Panc1 (cell line): ENCODE results near the gene EIF5A. TPM values are rescaled to one million over a fixed set of nuclear protein-coding genes. Genes with fewer than 3 reads are reported as not detected.

Experiments
- ATAC-seq: fragments of 200-7000 bp; cut with Tn5 transposase; 2 replicates; pipeline ENCODE4 v1.9.1; 2020; ENCODE audit warnings: mild to moderate bottlenecking, moderate library complexity
- BruUV-seq: library from RNA; stranded (reverse); fragments of 400-500 nt; replicated peaks from 2 replicates; lab custom pipeline; 2021; lab: Mats Ljungman, UMichigan
- CTCF ChIA-PET: fragments of 300-600 bp; sonication (Branson Sonifier 250); formaldehyde crosslinking; loops from one replicate; lab custom pipeline; 2022; ENCODE audit warnings: antibody characterized with exemption; lab: Charles Lee
- POLR2A ChIA-PET: fragments of 300-600 bp; sonication (Branson Sonifier 250); formaldehyde crosslinking; loops from one replicate; lab custom pipeline; 2022; ENCODE audit warnings: antibody characterized with exemption; lab: Charles Lee
- DNase-seq: peaks from one replicate; pipeline ENCODE4 v3.0.0-alpha.2; 2010; ENCODE audit warnings: low read depth, low spot score
- H3K27ac ChIP-seq: 2 replicates; pipeline ENCODE4 v1.5.1; 2011; ENCODE audit warnings: mild to moderate bottlenecking, low read length, inconsistent platforms
- H3K27me3 ChIP-seq: fragments of 200-500 bp; sonication (Bioruptor generic); 2 replicates; pipeline ENCODE4 v1.6.0; 2014; ENCODE audit warnings: low read length, inconsistent platforms; ENCODE audit not compliant: control insufficient read depth, insufficient read depth
- H3K36me3 ChIP-seq: fragments of 200-500 bp; sonication (Bioruptor generic); 2 replicates; pipeline ENCODE4 v1.5.1; 2014; ENCODE audit warnings: inconsistent platforms, mild to moderate bottlenecking, low read length, moderate library complexity; ENCODE audit not compliant: control insufficient read depth, insufficient read depth
- H3K4me1 ChIP-seq: 2 replicates; pipeline ENCODE4 v1.5.1; 2011; ENCODE audit warnings: inconsistent platforms, mild to moderate bottlenecking, low read length, moderate library complexity; ENCODE audit not compliant: control insufficient read depth, insufficient read depth
- H3K4me3 ChIP-seq, 2 experiments: 2 replicates each; pipeline ENCODE4 v1.5.1; 2011 to 2012; ENCODE audit warnings: low read depth in 2 of 2, low read length in 2 of 2, mild to moderate bottlenecking in 2 of 2, inconsistent platforms in 1 of 2, moderate library complexity in 1 of 2
- H3K9me3 ChIP-seq: fragments of 200-500 bp; sonication (Bioruptor generic); 2 replicates; pipeline ENCODE4 v1.5.1; 2014; ENCODE audit warnings: low read depth, mild to moderate bottlenecking, inconsistent platforms, low read length, moderate library complexity; ENCODE audit not compliant: control insufficient read depth, insufficient read depth
- CTCF ChIP-seq: fragments of 450-650 bp; IDR thresholded peaks from 2 replicates; pipeline ENCODE4 v1.5.1; 2017; ENCODE audit warnings: mild to moderate bottlenecking
- POLR2AphosphoS5 ChIP-seq: IDR thresholded peaks from 2 replicates; pipeline ENCODE4 v1.6.1; 2012; ENCODE audit warnings: mild to moderate bottlenecking, low read depth, low read length, moderate library complexity
- SIN3A ChIP-seq: IDR thresholded peaks from 2 replicates; pipeline ENCODE4 v1.6.1; 2012; ENCODE audit warnings: low read depth, mild to moderate bottlenecking, low read length, moderate library complexity, borderline replicate concordance; ENCODE audit not compliant: insufficient read depth
- TCF7L2 ChIP-seq: IDR thresholded peaks from 2 replicates; pipeline ENCODE4 v1.6.1; 2011; ENCODE audit warnings: mild to moderate bottlenecking, low read depth, low read length, inconsistent platforms
- in situ Hi-C: cut with HindIII; loops from 2 replicates; pipeline ENCODE4 v1.10.0; 2016; ENCODE audit warnings: low sequenced_read_pairs, low pct_unique_long_range_greater_than_20kb
- intact Hi-C: fragments of 100-400 bp; cut with micrococcal nuclease; formaldehyde crosslinking; loops from one replicate; pipeline ENCODE4 v1.10.0; 2022; ENCODE audit not compliant: unreplicated experiment
- total RNA-seq: library from RNA; stranded (reverse); gene quantifications from one replicate; pipeline ENCODE4 v1.2.1, GENCODE V29; 2021; ENCODE audit not compliant: unreplicated experiment
- TF ChIP-seq, protein P1 (sequence below), 2 experiments: IDR thresholded peaks; 2 replicates each; pipeline ENCODE4 v1.6.1; 2011 to 2012; ENCODE audit warnings: low read depth in 2 of 2, control low read depth in 1 of 2, low read length in 1 of 2, mild to moderate bottlenecking in 1 of 2, moderate library complexity in 1 of 2; ENCODE audit not compliant: insufficient read depth in 1 of 2

The EIF5A gene
- total RNA-seq, 1 experiment from 2014 or later = 728 TPM

GRCh38 chr17:7307686-7308624, 527 bp downstream of the EIF5A start:
- intact Hi-C loops (no loop called here), in situ Hi-C loops (no loop called here)
- BruUV-seq = no TSS peak
- DNase-seq = no peak
- H3K27me3 ChIP-seq = no peaks in the 10 kb centered on the region
- ChIA-PET CTCF (no interaction called here), POLR2A (interaction anchor here (0.7 to 0.9 kb wide), 2 partner anchors 14 to 21 kb away, joined by 3 read pairs; partner anchors contain the start of gene NEURL4)
- peaks cover 22% of the 10 kb centered on the region for H3K36me3 ChIP-seq
- H3K9me3 ChIP-seq = no peaks in the 10 kb centered on the region
- peaks cover 35% of the 10 kb centered on the region for H3K4me1 ChIP-seq
- TF ChIP-seq POLR2AphosphoS5 (no peak), SIN3A (peak; percentile 48; the same call in 1 of the 2 replicates), CTCF (no peak), TCF7L2 (no peak)
- TF ChIP-seq, protein P1, sequence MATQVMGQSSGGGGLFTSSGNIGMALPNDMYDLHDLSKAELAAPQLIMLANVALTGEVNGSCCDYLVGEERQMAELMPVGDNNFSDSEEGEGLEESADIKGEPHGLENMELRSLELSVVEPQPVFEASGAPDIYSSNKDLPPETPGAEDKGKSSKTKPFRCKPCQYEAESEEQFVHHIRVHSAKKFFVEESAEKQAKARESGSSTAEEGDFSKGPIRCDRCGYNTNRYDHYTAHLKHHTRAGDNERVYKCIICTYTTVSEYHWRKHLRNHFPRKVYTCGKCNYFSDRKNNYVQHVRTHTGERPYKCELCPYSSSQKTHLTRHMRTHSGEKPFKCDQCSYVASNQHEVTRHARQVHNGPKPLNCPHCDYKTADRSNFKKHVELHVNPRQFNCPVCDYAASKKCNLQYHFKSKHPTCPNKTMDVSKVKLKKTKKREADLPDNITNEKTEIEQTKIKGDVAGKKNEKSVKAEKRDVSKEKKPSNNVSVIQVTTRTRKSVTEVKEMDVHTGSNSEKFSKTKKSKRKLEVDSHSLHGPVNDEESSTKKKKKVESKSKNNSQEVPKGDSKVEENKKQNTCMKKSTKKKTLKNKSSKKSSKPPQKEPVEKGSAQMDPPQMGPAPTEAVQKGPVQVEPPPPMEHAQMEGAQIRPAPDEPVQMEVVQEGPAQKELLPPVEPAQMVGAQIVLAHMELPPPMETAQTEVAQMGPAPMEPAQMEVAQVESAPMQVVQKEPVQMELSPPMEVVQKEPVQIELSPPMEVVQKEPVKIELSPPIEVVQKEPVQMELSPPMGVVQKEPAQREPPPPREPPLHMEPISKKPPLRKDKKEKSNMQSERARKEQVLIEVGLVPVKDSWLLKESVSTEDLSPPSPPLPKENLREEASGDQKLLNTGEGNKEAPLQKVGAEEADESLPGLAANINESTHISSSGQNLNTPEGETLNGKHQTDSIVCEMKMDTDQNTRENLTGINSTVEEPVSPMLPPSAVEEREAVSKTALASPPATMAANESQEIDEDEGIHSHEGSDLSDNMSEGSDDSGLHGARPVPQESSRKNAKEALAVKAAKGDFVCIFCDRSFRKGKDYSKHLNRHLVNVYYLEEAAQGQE (IDR thresholded peaks at IDR 0.05; ENCODE audit: insufficient read depth in 1 of 2, low read depth in 2 of 2, low read length in 1 of 2) = no peak
- peak overlapping the region; percentile 93 for H3K27ac ChIP-seq
- peak overlapping the region; percentile 86 to 92 for H3K4me3 ChIP-seq
- peak; percentile 54 for ATAC-seq

GRCh38 chr17:7308625-7309433, 1.4 kb downstream of the EIF5A start:
- peaks cover 22% of the 10 kb centered on the region for H3K36me3 ChIP-seq
- ChIA-PET POLR2A (interaction anchor here (0.7 to 0.9 kb wide), 2 partner anchors 15 to 21 kb away, joined by 3 read pairs; partner anchors contain the start of gene NEURL4), CTCF (no interaction called here)
- peak overlapping the region; percentile 86 to 92 for H3K4me3 ChIP-seq
- H3K27ac ChIP-seq = peak overlapping the region; percentile 93
- DNase-seq (no peak), ATAC-seq (peak; percentile 58)
- in situ Hi-C loops (no loop called here), intact Hi-C loops (no loop called here)
- H3K27me3 ChIP-seq = no peaks in the 10 kb centered on the region
- TF ChIP-seq, protein P1 (IDR thresholded peaks at IDR 0.05; ENCODE audit: insufficient read depth in 1 of 2, low read depth in 2 of 2, low read length in 1 of 2) = peak in 1 of 2 experiments; percentile 39; a peak in 1 of 4 replicates
- peak; percentile 46 for TF ChIP-seq POLR2AphosphoS5
- no peak for TF ChIP-seq CTCF
- BruUV-seq = TSS peak; percentile 83
- H3K4me1 ChIP-seq = peaks cover 42% of the 10 kb centered on the region
- no peaks in the 10 kb centered on the region for H3K9me3 ChIP-seq
